ENCODE measurements around the gene RBP3.

- TF ChIP-seq CTCF (optimal IDR thresholded peaks at IDR 0.05 in 1 of 3, IDR thresholded peaks at IDR 0.05 in 1 of 3, conservative IDR thresholded peaks at IDR 0.05 in 1 of 3; ENCODE audit: extremely low read depth in 1 of 3, insufficient read depth in 2 of 3, low read length in 3 of 3) (no peak), EZH2 (IDR thresholded peaks at IDR 0.05; ENCODE audit: low read length) (no peak)
These were observed 30.0 kb downstream of the RBP3 start for GRCh38 chr10:47378183-47378510.

Measured in keratinocyte (primary cell).